ENCODE data around the gene THSD7B. TPM values are rescaled to one million over a fixed set of nuclear protein-coding genes. Genes with fewer than 3 reads are reported as not detected.

THSD7B gene
- total RNA-seq, 1 donor from 2014 or later = 0.22 TPM

DNA sequence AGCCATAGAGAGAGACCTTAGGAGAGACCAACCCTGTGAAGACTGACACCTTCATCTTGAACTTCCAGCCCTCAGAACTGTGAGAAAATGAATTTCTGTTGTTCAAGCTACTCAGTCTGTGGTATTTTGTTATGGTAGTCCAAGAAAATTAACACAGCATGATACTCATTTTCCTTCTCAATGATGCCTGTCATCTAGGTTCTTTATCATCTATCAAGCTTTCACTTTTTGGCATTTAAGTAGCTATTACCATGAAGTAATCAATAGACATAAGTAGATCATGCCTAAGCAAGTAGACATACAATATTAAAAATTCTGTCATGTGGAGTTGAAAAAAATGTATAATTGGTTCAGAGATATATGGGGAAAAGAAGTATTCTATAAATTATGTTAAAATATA is 444.7 kb downstream of the THSD7B start:
- H3K36me3 Mint-ChIP-seq = no peaks in the 10 kb centered on the region
- no peaks in the 10 kb centered on the region for H3K9me3 Mint-ChIP-seq
- H3K27ac Mint-ChIP-seq = no peak overlapping the region
- peaks cover 2% of the 10 kb centered on the region for H3K4me1 Mint-ChIP-seq
- TF ChIP-seq, protein P1, sequence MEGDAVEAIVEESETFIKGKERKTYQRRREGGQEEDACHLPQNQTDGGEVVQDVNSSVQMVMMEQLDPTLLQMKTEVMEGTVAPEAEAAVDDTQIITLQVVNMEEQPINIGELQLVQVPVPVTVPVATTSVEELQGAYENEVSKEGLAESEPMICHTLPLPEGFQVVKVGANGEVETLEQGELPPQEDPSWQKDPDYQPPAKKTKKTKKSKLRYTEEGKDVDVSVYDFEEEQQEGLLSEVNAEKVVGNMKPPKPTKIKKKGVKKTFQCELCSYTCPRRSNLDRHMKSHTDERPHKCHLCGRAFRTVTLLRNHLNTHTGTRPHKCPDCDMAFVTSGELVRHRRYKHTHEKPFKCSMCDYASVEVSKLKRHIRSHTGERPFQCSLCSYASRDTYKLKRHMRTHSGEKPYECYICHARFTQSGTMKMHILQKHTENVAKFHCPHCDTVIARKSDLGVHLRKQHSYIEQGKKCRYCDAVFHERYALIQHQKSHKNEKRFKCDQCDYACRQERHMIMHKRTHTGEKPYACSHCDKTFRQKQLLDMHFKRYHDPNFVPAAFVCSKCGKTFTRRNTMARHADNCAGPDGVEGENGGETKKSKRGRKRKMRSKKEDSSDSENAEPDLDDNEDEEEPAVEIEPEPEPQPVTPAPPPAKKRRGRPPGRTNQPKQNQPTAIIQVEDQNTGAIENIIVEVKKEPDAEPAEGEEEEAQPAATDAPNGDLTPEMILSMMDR (IDR thresholded peaks at IDR 0.05; ENCODE audit: unreplicated experiment) = no peak
- no peak overlapping the region for H3K4me3 Mint-ChIP-seq
- H3K27me3 Mint-ChIP-seq (ENCODE audit: low read depth) = peaks cover 4% of the 10 kb centered on the region
- no peak for DNase-seq (ENCODE audit: low spot score in 2 of 2, unreplicated experiment in 2 of 2)

DNA sequence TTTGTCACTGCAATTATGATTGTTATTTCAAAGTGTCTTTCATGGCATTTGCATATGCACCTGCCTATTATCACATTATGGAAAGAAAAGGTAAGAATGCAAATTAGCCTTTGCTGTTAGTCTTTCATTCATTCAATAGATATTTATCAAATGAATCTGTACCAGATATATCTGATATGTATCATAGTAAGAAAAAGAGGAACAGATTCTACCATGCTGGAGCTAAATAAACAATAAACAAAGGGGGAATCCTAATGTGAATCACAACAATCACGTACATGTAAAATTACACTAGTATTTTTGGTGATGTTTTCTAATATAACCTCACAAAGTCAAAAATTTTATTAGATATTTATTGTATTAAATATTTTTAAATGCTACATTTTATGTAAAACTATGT is 446.4 kb downstream of the THSD7B start:
- DNase-seq (ENCODE audit: low spot score in 2 of 2, unreplicated experiment in 2 of 2) = no peak
- Mint-ChIP-seq H3K4me3 (no peak overlapping the region), H3K27me3 (ENCODE audit: low read depth) (peaks cover 2% of the 10 kb centered on the region), H3K27ac (no peak overlapping the region), H3K9me3 (no peaks in the 10 kb centered on the region), H3K36me3 (no peaks in the 10 kb centered on the region), H3K4me1 (peaks cover 2% of the 10 kb centered on the region)
- TF ChIP-seq, protein P1 (IDR thresholded peaks at IDR 0.05; ENCODE audit: unreplicated experiment) = no peak

DNA sequence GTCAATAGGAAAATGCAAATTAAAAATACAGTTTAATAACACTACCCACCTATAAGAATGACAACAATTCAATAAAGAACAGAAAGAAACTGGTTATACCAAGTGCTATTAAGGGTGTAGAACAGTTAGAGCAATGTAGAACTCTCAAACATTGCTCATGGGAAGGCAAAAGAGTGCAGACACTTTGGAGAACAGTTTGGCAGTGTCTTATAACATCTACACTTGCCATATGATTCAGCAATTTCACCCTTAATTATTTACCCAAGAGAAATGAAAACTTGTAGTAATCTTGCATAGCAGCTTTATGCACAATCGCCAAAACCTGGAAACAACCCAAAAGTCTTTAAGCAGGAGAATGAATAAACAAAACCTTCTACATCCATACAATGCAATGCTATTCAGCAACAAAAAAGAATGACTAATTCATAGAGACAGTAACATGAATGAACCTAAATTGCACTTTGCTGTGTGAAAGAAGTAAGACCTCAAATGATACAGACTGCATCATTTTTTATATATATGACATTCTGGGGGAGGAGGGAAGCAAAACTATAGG is 455.2 kb downstream of the THSD7B start:
- H3K4me1 Mint-ChIP-seq = no peaks in the 10 kb centered on the region
- no peak for DNase-seq (ENCODE audit: low spot score in 2 of 2, unreplicated experiment in 2 of 2)
- no peak overlapping the region for H3K27ac Mint-ChIP-seq
- no peaks in the 10 kb centered on the region for H3K27me3 Mint-ChIP-seq (ENCODE audit: low read depth)
- no peaks in the 10 kb centered on the region for H3K36me3 Mint-ChIP-seq
- H3K9me3 Mint-ChIP-seq = no peaks in the 10 kb centered on the region
- TF ChIP-seq, protein P1 (IDR thresholded peaks at IDR 0.05; ENCODE audit: unreplicated experiment) = no peak
- H3K4me3 Mint-ChIP-seq = no peak overlapping the region

DNA sequence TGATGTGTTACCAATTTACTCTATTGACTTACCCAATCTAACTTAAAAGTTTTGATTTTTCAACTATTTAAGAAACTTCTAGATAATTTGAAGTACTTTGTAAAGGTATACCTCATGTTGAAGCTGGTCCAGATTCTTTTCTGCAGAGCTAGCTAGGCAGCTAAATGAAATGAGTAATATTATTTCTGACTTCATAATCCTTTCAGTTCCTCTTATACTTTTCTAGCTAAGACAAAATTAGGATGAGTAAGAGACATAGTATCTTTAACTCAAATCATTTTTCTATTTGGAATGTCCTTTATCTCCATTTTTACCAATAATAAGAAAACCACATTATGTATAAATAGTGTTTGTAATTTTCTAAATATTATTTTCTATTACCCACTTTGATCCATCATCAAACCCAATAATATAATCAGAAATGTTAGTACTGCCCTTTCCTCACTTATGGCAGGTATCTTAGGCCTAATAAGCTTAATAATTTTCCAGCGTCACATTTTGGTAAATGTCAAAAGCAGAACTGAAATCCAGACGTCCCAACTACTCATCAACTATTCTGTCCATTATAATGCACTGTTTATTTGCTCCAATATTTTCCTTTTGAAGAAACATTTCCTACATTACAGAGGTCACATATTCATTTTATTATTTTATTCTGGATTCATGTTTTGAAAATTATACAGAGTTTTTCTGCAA is 456.6 kb downstream of the THSD7B start:
- TF ChIP-seq, protein P1 (IDR thresholded peaks at IDR 0.05; ENCODE audit: unreplicated experiment) = no peak
- H3K4me3 Mint-ChIP-seq = no peak overlapping the region
- H3K9me3 Mint-ChIP-seq = no peaks in the 10 kb centered on the region
- no peaks in the 10 kb centered on the region for H3K4me1 Mint-ChIP-seq
- no peak overlapping the region for H3K27ac Mint-ChIP-seq
- no peak for DNase-seq (ENCODE audit: low spot score in 2 of 2, unreplicated experiment in 2 of 2)
- no peaks in the 10 kb centered on the region for H3K36me3 Mint-ChIP-seq
- H3K27me3 Mint-ChIP-seq (ENCODE audit: low read depth) = no peaks in the 10 kb centered on the region

DNA sequence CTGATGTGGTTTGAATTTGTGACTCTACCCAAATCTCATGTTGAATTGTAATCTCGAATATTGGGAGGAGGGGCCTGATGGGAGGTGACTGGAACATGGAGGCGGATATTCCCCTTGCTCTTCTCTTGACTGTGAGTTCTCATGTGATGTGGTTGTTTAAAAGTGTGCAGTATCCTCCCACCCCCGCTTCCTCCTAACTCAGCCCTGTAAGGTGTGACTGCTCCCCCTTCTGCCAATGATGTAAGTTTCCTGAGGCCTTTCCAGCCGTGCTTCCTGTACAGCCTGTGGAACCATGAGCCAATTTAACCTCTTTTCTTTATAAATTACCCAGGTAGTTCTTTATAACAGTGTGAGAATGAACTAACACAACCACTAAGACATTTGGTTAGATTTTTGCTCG is 458.4 kb downstream of the THSD7B start:
- DNase-seq (ENCODE audit: low spot score in 2 of 2, unreplicated experiment in 2 of 2) = no peak
- TF ChIP-seq, protein P1 (IDR thresholded peaks at IDR 0.05; ENCODE audit: unreplicated experiment) = no peak
- Mint-ChIP-seq H3K4me3 (no peak overlapping the region), H3K27ac (no peak overlapping the region), H3K27me3 (ENCODE audit: low read depth) (peaks cover 7% of the 10 kb centered on the region), H3K9me3 (no peaks in the 10 kb centered on the region), H3K36me3 (no peaks in the 10 kb centered on the region), H3K4me1 (no peaks in the 10 kb centered on the region)

Measured in mesothelial cell of epicardium (in vitro differentiated cells).